ENCODE data around the gene PAPLN. TPM values are rescaled to one million over a fixed set of nuclear protein-coding genes. Genes with fewer than 3 reads are reported as not detected.

Gene PAPLN
- total and polyA plus RNA-seq, 4 donors: 0.68 to 2.8 (median 1.3) TPM

DNA sequence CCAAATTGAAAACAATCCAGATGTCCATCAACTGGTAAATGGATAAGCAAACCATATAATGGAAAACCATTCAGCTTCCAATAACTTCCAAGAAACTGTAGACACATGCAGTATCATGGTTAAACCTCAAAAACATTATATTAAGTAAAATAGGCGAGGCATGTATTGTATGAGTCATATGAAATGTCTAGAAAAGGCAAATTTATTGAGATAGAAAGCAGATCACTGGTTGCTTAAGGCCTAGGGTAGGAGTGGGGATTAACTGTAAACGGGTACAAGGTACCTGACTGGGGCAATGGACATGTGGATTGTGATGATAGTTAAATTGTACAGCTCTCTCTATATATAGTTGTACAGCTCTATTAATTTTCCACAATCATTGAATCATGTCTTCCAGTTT, 21.3 kb upstream of the PAPLN start:
- Histone ChIP-seq H3K27ac (ENCODE audit: low read depth in 1 of 2, low read length in 2 of 2) (no peak overlapping the region), H3K27me3 (ENCODE audit: control insufficient read depth in 4 of 4, insufficient read depth in 4 of 4, low read length in 3 of 4) (no peaks in the 10 kb centered on the region), H3K4me3 (ENCODE audit: low read depth in 1 of 3, low read length in 3 of 3) (no peak overlapping the region), H3K9ac (ENCODE audit: low read depth in 1 of 2, low read length in 2 of 2) (no peak overlapping the region), H3K36me3 (ENCODE audit: control insufficient read depth in 4 of 4, insufficient read depth in 3 of 4, low read depth in 1 of 4, low read length in 3 of 4) (peaks cover 9 to 51% (median 40%) of the 10 kb centered on the region in 4 donors), H3K4me1 (ENCODE audit: control insufficient read depth in 4 of 4, insufficient read depth in 4 of 4, low read length in 3 of 4) (no peaks in the 10 kb centered on the region), H3K9me3 (ENCODE audit: control insufficient read depth in 4 of 4, low read length in 3 of 4) (no peaks in the 10 kb centered on the region)
- DNase-seq (ENCODE audit: low spot score): no peak
- no peak for TF ChIP-seq FOXA2 (IDR thresholded peaks at IDR 0.05)
- TF ChIP-seq, protein P1, sequence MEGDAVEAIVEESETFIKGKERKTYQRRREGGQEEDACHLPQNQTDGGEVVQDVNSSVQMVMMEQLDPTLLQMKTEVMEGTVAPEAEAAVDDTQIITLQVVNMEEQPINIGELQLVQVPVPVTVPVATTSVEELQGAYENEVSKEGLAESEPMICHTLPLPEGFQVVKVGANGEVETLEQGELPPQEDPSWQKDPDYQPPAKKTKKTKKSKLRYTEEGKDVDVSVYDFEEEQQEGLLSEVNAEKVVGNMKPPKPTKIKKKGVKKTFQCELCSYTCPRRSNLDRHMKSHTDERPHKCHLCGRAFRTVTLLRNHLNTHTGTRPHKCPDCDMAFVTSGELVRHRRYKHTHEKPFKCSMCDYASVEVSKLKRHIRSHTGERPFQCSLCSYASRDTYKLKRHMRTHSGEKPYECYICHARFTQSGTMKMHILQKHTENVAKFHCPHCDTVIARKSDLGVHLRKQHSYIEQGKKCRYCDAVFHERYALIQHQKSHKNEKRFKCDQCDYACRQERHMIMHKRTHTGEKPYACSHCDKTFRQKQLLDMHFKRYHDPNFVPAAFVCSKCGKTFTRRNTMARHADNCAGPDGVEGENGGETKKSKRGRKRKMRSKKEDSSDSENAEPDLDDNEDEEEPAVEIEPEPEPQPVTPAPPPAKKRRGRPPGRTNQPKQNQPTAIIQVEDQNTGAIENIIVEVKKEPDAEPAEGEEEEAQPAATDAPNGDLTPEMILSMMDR (IDR thresholded peaks at IDR 0.05; ENCODE audit: low read depth, low read length, missing input control): no peak
- no peak for TF ChIP-seq HNF4G (IDR thresholded peaks at IDR 0.05)
- TF ChIP-seq SP1 (IDR thresholded peaks at IDR 0.05): no peak
- no peak for TF ChIP-seq GABPA (IDR thresholded peaks at IDR 0.05 in 1 of 2, conservative IDR thresholded peaks at IDR 0.05 in 1 of 2)
- TF ChIP-seq, protein P2, sequence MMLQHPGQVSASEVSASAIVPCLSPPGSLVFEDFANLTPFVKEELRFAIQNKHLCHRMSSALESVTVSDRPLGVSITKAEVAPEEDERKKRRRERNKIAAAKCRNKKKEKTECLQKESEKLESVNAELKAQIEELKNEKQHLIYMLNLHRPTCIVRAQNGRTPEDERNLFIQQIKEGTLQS (IDR thresholded peaks at IDR 0.05): no peak
- no peak for TF ChIP-seq FOXA1 (IDR thresholded peaks at IDR 0.05)
- no peak for TF ChIP-seq JUND (IDR thresholded peaks at IDR 0.05)
- TF ChIP-seq, protein P3, sequence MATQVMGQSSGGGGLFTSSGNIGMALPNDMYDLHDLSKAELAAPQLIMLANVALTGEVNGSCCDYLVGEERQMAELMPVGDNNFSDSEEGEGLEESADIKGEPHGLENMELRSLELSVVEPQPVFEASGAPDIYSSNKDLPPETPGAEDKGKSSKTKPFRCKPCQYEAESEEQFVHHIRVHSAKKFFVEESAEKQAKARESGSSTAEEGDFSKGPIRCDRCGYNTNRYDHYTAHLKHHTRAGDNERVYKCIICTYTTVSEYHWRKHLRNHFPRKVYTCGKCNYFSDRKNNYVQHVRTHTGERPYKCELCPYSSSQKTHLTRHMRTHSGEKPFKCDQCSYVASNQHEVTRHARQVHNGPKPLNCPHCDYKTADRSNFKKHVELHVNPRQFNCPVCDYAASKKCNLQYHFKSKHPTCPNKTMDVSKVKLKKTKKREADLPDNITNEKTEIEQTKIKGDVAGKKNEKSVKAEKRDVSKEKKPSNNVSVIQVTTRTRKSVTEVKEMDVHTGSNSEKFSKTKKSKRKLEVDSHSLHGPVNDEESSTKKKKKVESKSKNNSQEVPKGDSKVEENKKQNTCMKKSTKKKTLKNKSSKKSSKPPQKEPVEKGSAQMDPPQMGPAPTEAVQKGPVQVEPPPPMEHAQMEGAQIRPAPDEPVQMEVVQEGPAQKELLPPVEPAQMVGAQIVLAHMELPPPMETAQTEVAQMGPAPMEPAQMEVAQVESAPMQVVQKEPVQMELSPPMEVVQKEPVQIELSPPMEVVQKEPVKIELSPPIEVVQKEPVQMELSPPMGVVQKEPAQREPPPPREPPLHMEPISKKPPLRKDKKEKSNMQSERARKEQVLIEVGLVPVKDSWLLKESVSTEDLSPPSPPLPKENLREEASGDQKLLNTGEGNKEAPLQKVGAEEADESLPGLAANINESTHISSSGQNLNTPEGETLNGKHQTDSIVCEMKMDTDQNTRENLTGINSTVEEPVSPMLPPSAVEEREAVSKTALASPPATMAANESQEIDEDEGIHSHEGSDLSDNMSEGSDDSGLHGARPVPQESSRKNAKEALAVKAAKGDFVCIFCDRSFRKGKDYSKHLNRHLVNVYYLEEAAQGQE (IDR thresholded peaks at IDR 0.05): no peak
- TF ChIP-seq TAF1 (conservative IDR thresholded peaks at IDR 0.05): no peak
- TF ChIP-seq RAD21 (IDR thresholded peaks at IDR 0.05): no peak
- TF ChIP-seq, protein P4, sequence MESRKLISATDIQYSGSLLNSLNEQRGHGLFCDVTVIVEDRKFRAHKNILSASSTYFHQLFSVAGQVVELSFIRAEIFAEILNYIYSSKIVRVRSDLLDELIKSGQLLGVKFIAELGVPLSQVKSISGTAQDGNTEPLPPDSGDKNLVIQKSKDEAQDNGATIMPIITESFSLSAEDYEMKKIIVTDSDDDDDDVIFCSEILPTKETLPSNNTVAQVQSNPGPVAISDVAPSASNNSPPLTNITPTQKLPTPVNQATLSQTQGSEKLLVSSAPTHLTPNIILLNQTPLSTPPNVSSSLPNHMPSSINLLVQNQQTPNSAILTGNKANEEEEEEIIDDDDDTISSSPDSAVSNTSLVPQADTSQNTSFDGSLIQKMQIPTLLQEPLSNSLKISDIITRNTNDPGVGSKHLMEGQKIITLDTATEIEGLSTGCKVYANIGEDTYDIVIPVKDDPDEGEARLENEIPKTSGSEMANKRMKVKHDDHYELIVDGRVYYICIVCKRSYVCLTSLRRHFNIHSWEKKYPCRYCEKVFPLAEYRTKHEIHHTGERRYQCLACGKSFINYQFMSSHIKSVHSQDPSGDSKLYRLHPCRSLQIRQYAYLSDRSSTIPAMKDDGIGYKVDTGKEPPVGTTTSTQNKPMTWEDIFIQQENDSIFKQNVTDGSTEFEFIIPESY (IDR thresholded peaks at IDR 0.05): no peak
- WGBS: 99% methylated on average over 2 of the region's 2 CpGs

DNA sequence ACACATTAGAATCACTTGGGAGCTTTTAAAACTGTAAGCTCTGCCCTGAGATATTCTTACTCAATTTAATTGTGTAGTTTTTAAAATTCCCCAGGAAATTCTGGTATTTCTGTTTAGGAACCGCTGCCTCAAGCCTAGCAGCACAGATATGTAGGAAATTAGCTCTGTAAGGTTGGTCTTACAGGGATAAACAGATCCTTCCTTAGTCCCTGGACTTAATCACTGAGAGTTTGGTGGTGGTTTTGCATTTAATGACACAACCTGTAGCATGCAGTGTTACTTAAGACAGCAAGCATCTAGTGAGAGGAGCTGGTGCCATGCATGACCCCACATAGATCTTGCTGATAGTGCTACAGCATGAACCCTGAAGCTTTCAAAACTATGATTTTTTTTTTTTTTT, 19.9 kb upstream of the PAPLN start:
- WGBS: 97% methylated on average over 1 of the region's 1 CpG
- Histone ChIP-seq H3K9me3 (ENCODE audit: control insufficient read depth in 4 of 4, low read length in 3 of 4) (no peaks in the 10 kb centered on the region), H3K4me1 (ENCODE audit: control insufficient read depth in 4 of 4, insufficient read depth in 4 of 4, low read length in 3 of 4) (no peaks in the 10 kb centered on the region), H3K27ac (ENCODE audit: low read depth in 1 of 2, low read length in 2 of 2) (no peak overlapping the region), H3K36me3 (ENCODE audit: control insufficient read depth in 4 of 4, insufficient read depth in 3 of 4, low read depth in 1 of 4, low read length in 3 of 4) (peaks cover 5 to 49% (median 34%) of the 10 kb centered on the region in 4 donors), H3K9ac (ENCODE audit: low read depth in 1 of 2, low read length in 2 of 2) (no peak overlapping the region), H3K4me3 (ENCODE audit: low read depth in 1 of 3, low read length in 3 of 3) (no peak overlapping the region), H3K27me3 (ENCODE audit: control insufficient read depth in 4 of 4, insufficient read depth in 4 of 4, low read length in 3 of 4) (no peaks in the 10 kb centered on the region)
- DNase-seq (ENCODE audit: low spot score): no peak
- no peak for TF ChIP-seq HNF4G (IDR thresholded peaks at IDR 0.05)
- no peak for TF ChIP-seq SP1 (IDR thresholded peaks at IDR 0.05)
- TF ChIP-seq RXRA (IDR thresholded peaks at IDR 0.05): no peak
- TF ChIP-seq, protein P4 (IDR thresholded peaks at IDR 0.05): no peak
- TF ChIP-seq GABPA (IDR thresholded peaks at IDR 0.05 in 1 of 2, conservative IDR thresholded peaks at IDR 0.05 in 1 of 2): no peak
- TF ChIP-seq RAD21 (IDR thresholded peaks at IDR 0.05): no peak
- no peak for TF ChIP-seq TAF1 (conservative IDR thresholded peaks at IDR 0.05)
- TF ChIP-seq, protein P3 (IDR thresholded peaks at IDR 0.05): no peak
- TF ChIP-seq, protein P2 (IDR thresholded peaks at IDR 0.05): no peak
- TF ChIP-seq NR2F2 (IDR thresholded peaks at IDR 0.05): no peak
- TF ChIP-seq, protein P1 (IDR thresholded peaks at IDR 0.05; ENCODE audit: low read depth, low read length, missing input control): no peak

Data from liver (tissue), 9 donors.